DOHH2 (cell line): ENCODE measurements around the gene DCTN5.

ENCODE experiments used
- H3F3A ChIP-seq: fragments of 200-600 bp; sonication (generic), shearing (Covaris generic); 2 replicates; pipeline ENCODE4 v1.6.0; 2016; ENCODE audit warnings: antibody characterized with exemption, mild to moderate bottlenecking; ENCODE audit not compliant: control insufficient read depth, insufficient read depth
- H3K27ac ChIP-seq: fragments of 200-600 bp; sonication (generic); 2 replicates; pipeline ENCODE4 v1.5.1; 2014; ENCODE audit warnings: low read depth, mild to moderate bottlenecking, low read length, moderate library complexity
- H3K27me3 ChIP-seq: fragments of 200-600 bp; sonication (generic); 2 replicates; pipeline ENCODE4 v1.6.1; 2014; ENCODE audit warnings: mild to moderate bottlenecking, low read length, mixed read lengths; ENCODE audit not compliant: control insufficient read depth
- H3K36me3 ChIP-seq: fragments of 200-600 bp; sonication (generic); 2 replicates; pipeline ENCODE4 v1.6.1; 2014; ENCODE audit warnings: mild to moderate bottlenecking, low read length, moderate library complexity, mixed read lengths; ENCODE audit not compliant: control insufficient read depth
- H3K4me1 ChIP-seq: fragments of 200-600 bp; sonication (generic); 2 replicates; pipeline ENCODE4 v1.6.1; 2014; ENCODE audit warnings: mild to moderate bottlenecking, low read length, mixed read lengths; ENCODE audit not compliant: control insufficient read depth
- H3K4me2 ChIP-seq: fragments of 200-600 bp; sonication (generic); 2 replicates; pipeline ENCODE4 v1.6.0; 2014; ENCODE audit warnings: mild to moderate bottlenecking, low read length, moderate library complexity
- H3K4me3 ChIP-seq: fragments of 200-600 bp; sonication (generic); 2 replicates; pipeline ENCODE4 v1.5.1; 2014; ENCODE audit warnings: mild to moderate bottlenecking, low read length, mixed read lengths
- H3K79me2 ChIP-seq: fragments of 200-600 bp; sonication (generic); 2 replicates; pipeline ENCODE4 v1.6.1; 2014; ENCODE audit warnings: mild to moderate bottlenecking, low read length, mixed read lengths; ENCODE audit not compliant: control insufficient read depth
- H3K9me2 ChIP-seq: fragments of 200-600 bp; sonication (generic); replicated peaks from 2 replicates; pipeline ENCODE4 v1.6.1; 2014; ENCODE audit warnings: mild to moderate bottlenecking, low read length, mixed read lengths; ENCODE audit not compliant: control insufficient read depth
- H3K9me3 ChIP-seq: fragments of 200-600 bp; sonication (generic); 2 replicates; pipeline ENCODE4 v1.6.1; 2014; ENCODE audit warnings: antibody characterized with exemption, low read length, mixed read lengths; ENCODE audit not compliant: control insufficient read depth, insufficient read depth
- H4K20me1 ChIP-seq: fragments of 200-600 bp; sonication (generic); 2 replicates; pipeline ENCODE4 v1.6.0; 2014; ENCODE audit warnings: low read depth, mild to moderate bottlenecking, antibody characterized with exemption, low read length, moderate library complexity; ENCODE audit not compliant: control insufficient read depth, insufficient read depth
- EZH2phosphoT487 ChIP-seq: fragments of 200-600 bp; sonication (generic); IDR thresholded peaks from 2 replicates; pipeline ENCODE4 v1.6.1; 2017; ENCODE audit warnings: borderline replicate concordance, mild to moderate bottlenecking, antibody characterized with exemption, low read length, moderate library complexity, mixed read lengths
- TF ChIP-seq, protein P1 (sequence below): fragments of 200-600 bp; sonication (generic); IDR thresholded peaks from one replicate; pipeline ENCODE4 v1.5.1; 2014; ENCODE audit warnings: antibody characterized with exemption, mild to moderate bottlenecking, low read depth, low read length; ENCODE audit not compliant: poor library complexity, severe bottlenecking

DCTN5 gene

DNA sequence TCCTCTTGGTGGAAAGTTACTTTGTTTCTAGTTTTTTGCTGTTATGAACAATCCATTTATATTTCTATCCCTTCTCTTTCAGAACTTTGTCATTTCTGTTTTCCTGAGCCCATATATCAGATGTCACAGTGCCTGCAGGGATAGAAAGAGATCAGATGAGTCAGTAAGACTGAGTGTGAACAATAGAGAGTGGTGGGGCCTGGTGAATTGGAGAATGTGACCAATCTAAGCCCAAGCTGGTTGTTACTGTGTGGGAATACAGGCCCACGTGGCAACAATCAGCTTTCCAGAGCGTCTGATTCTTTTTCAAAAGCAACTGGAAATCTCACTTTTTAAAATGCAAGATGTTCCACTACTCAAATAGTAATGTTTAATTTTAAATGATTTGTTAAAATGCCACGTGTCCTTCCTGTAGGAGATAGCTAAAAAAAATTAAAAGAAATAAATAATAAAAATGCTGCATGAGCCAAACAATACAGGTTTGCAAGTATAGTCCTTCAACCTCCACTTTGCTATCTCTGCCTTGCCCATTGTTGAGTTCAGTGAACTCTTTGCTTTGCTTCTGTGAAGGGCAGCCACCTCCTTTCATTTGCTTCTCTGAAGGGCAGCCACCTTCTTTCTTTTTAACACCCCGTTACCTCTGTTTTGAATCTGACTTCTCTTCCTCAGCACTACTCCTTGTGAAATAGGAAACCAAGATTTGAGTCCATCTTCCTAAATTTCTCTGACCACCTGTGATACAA is 9.6 kb downstream of the DCTN5 start:
- TF ChIP-seq, protein P1, sequence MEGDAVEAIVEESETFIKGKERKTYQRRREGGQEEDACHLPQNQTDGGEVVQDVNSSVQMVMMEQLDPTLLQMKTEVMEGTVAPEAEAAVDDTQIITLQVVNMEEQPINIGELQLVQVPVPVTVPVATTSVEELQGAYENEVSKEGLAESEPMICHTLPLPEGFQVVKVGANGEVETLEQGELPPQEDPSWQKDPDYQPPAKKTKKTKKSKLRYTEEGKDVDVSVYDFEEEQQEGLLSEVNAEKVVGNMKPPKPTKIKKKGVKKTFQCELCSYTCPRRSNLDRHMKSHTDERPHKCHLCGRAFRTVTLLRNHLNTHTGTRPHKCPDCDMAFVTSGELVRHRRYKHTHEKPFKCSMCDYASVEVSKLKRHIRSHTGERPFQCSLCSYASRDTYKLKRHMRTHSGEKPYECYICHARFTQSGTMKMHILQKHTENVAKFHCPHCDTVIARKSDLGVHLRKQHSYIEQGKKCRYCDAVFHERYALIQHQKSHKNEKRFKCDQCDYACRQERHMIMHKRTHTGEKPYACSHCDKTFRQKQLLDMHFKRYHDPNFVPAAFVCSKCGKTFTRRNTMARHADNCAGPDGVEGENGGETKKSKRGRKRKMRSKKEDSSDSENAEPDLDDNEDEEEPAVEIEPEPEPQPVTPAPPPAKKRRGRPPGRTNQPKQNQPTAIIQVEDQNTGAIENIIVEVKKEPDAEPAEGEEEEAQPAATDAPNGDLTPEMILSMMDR: no peak
- no peak for TF ChIP-seq EZH2phosphoT487
- Histone ChIP-seq H3K4me1 (peaks cover 21% of the 10 kb centered on the region), H3K9me2 (no peaks in the 10 kb centered on the region), H3K36me3 (peaks cover 65% of the 10 kb centered on the region), H3K4me3 (no peak overlapping the region), H3F3A (no peaks in the 10 kb centered on the region), H3K4me2 (peak overlapping the region; percentile 34), H4K20me1 (no peaks in the 10 kb centered on the region), H3K79me2 (peaks cover 67% of the 10 kb centered on the region), H3K27ac (no peak overlapping the region), H3K27me3 (no peaks in the 10 kb centered on the region), H3K9me3 (no peaks in the 10 kb centered on the region)

DNA sequence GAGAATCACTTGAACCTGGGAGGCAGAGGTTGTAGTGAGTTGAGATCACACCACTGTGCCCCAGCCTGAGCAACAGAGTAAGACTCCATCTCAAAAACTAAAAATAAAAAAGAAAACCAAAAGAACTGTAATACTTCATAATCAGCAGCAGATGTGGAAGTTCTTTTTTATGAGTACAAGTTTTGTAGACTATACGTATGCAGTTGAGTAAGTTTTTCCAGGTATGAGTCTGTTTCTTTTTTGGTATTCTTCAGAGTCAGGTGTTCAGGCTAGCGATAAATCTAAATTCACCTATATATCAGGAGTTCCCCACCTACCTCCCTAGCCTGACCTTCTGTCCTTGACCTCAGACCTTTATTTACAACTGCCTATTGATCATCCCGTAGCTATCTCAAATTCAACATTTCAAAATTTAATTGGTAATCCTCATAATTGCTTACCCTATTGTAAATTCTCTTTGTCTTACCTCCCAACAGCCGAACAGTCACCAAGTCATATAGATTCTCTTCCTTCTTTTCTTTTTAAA is 10.7 kb downstream of the DCTN5 start:
- peaks cover 21% of the 10 kb centered on the region for H3K4me1 ChIP-seq
- no peak overlapping the region for H3K27ac ChIP-seq
- H3K9me3 ChIP-seq: no peaks in the 10 kb centered on the region
- peaks cover 56% of the 10 kb centered on the region for H3K79me2 ChIP-seq
- H3K4me3 ChIP-seq: no peak overlapping the region
- H3K36me3 ChIP-seq: peaks cover 60% of the 10 kb centered on the region
- H3F3A ChIP-seq: no peaks in the 10 kb centered on the region
- no peaks in the 10 kb centered on the region for H3K9me2 ChIP-seq
- H4K20me1 ChIP-seq: no peaks in the 10 kb centered on the region
- H3K4me2 ChIP-seq: no peak overlapping the region
- TF ChIP-seq, protein P1: no peak
- no peak for TF ChIP-seq EZH2phosphoT487
- H3K27me3 ChIP-seq: no peaks in the 10 kb centered on the region

DNA sequence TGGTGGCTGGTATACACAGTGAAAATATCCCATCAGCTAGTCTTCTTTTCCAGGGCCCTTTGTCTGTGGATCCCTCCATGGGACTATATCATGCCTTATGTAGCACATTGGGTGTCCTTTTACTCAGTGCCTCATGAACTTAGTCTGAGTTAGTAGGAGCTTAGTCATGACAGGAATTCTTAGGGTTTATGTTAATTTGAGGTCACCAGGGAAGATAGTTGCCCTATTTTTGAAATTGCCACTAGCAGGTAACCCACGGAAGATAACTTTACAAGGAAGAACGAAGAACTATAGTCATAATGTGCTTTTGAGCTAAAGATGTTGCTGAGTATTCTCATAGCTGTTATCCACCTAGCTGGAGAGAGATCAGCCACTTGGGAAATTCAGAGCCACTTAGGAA is 22.7 kb downstream of the DCTN5 start:
- no peaks in the 10 kb centered on the region for H3F3A ChIP-seq
- no peak overlapping the region for H3K4me2 ChIP-seq
- no peaks in the 10 kb centered on the region for H3K79me2 ChIP-seq
- H3K9me2 ChIP-seq: no peaks in the 10 kb centered on the region
- no peaks in the 10 kb centered on the region for H4K20me1 ChIP-seq
- H3K9me3 ChIP-seq: no peaks in the 10 kb centered on the region
- peaks cover 93% of the 10 kb centered on the region for H3K36me3 ChIP-seq
- H3K4me1 ChIP-seq: no peaks in the 10 kb centered on the region
- TF ChIP-seq EZH2phosphoT487: no peak
- TF ChIP-seq, protein P1: no peak
- H3K4me3 ChIP-seq: no peak overlapping the region
- H3K27ac ChIP-seq: no peak overlapping the region
- no peaks in the 10 kb centered on the region for H3K27me3 ChIP-seq
